Liver (tissue), 3 donors: ENCODE data around the gene OR2AG2.

ENCODE experiments used
- CTCF ChIP-seq: fragments of 150-350 bp; IDR thresholded peaks from 2 replicates; pipeline ENCODE4 v1.5.1; 2017; ENCODE audit warnings: improper control_type of control experiment, low read depth, low read length; ENCODE audit not compliant: missing input control
- EGR1 ChIP-seq, 2 donors: IDR thresholded peaks; 2 replicates each; pipeline ENCODE4 v1.6.1; 2016 to 2018; ENCODE audit warnings: antibody characterized with exemption in 2 of 2, low read depth in 2 of 2
- FOXA1 ChIP-seq: IDR thresholded peaks from 2 replicates; pipeline ENCODE4 v1.6.1; 2016; ENCODE audit warnings: antibody characterized with exemption
- GABPA ChIP-seq, 2 donors: IDR thresholded peaks in 1 of 2; conservative IDR thresholded peaks in 1 of 2; 2 replicates each; pipeline ENCODE4 v1.6.1; 2016; ENCODE audit warnings: antibody characterized with exemption in 2 of 2, mild to moderate bottlenecking in 1 of 2, moderate library complexity in 1 of 2
- JUND ChIP-seq, 2 donors: IDR thresholded peaks; 2 replicates each; pipeline ENCODE4 v1.6.1; 2016; ENCODE audit warnings: antibody characterized with exemption in 2 of 2
- MAX ChIP-seq: IDR thresholded peaks from 2 replicates; pipeline ENCODE4 v1.6.1; 2016; ENCODE audit warnings: antibody characterized with exemption
- NR2F2 ChIP-seq: IDR thresholded peaks from 2 replicates; pipeline ENCODE4 v1.6.1; 2016; ENCODE audit warnings: antibody characterized with exemption
- RAD21 ChIP-seq, 2 donors: IDR thresholded peaks; 2 replicates each; pipeline ENCODE4 v1.6.1; 2016; ENCODE audit warnings: antibody characterized with exemption in 2 of 2, mild to moderate bottlenecking in 2 of 2
- REST ChIP-seq: IDR thresholded peaks from 2 replicates; pipeline ENCODE4 v1.6.1; 2016; ENCODE audit warnings: antibody characterized with exemption, mild to moderate bottlenecking
- SP1 ChIP-seq: IDR thresholded peaks from 2 replicates; pipeline ENCODE4 v1.6.1; 2018; ENCODE audit warnings: antibody characterized with exemption, mild to moderate bottlenecking
- TAF1 ChIP-seq: conservative IDR thresholded peaks from 2 replicates; pipeline ENCODE4 v1.6.1; 2016; ENCODE audit warnings: antibody characterized with exemption, mild to moderate bottlenecking
- YY1 ChIP-seq: IDR thresholded peaks from 2 replicates; pipeline ENCODE4 v1.6.1; 2016; ENCODE audit warnings: antibody characterized with exemption, mild to moderate bottlenecking
- TF ChIP-seq, protein P1 (sequence below): IDR thresholded peaks from 2 replicates; pipeline ENCODE4 v1.6.1; 2016; ENCODE audit warnings: antibody characterized with exemption
- TF ChIP-seq, protein P2 (sequence below): IDR thresholded peaks from 2 replicates; pipeline ENCODE4 v1.6.1; 2016; ENCODE audit warnings: antibody characterized with exemption
- donor health status: healthy.
- donor health status: healthy.

- TF ChIP-seq CTCF (no peak), SP1 (no peak), NR2F2 (no peak), MAX (no peak), YY1 (no peak), TAF1 (no peak), RAD21 (IDR thresholded peaks at IDR 0.05) (no peak), REST (no peak), GABPA (IDR thresholded peaks at IDR 0.05 in 1 of 2, conservative IDR thresholded peaks at IDR 0.05 in 1 of 2) (no peak), FOXA1 (no peak), JUND (IDR thresholded peaks at IDR 0.05) (no peak), EGR1 (IDR thresholded peaks at IDR 0.05; ENCODE audit: low read depth in 2 of 2) (no peak)
- TF ChIP-seq, protein P1, sequence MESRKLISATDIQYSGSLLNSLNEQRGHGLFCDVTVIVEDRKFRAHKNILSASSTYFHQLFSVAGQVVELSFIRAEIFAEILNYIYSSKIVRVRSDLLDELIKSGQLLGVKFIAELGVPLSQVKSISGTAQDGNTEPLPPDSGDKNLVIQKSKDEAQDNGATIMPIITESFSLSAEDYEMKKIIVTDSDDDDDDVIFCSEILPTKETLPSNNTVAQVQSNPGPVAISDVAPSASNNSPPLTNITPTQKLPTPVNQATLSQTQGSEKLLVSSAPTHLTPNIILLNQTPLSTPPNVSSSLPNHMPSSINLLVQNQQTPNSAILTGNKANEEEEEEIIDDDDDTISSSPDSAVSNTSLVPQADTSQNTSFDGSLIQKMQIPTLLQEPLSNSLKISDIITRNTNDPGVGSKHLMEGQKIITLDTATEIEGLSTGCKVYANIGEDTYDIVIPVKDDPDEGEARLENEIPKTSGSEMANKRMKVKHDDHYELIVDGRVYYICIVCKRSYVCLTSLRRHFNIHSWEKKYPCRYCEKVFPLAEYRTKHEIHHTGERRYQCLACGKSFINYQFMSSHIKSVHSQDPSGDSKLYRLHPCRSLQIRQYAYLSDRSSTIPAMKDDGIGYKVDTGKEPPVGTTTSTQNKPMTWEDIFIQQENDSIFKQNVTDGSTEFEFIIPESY: no peak
- TF ChIP-seq, protein P2, sequence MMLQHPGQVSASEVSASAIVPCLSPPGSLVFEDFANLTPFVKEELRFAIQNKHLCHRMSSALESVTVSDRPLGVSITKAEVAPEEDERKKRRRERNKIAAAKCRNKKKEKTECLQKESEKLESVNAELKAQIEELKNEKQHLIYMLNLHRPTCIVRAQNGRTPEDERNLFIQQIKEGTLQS: no peak
These were observed 50.4 kb downstream of the OR2AG2 start for GRCh38 chr11:6721343-6721742.
